Stimulated activated naive CD8-positive, alpha-beta T cell treated with anti-CD3 and anti-CD28 coated beads, Interleukin-15, amount 100 ng/mL, for 72 hours (primary cell): ENCODE results near the gene NOC2L.
"Not testable (repeated sequence)": the region's sequence is repeated elsewhere in the genome, so short reads cannot be mapped to it uniquely, and the experiment has no call there.

Experiments used
- ATAC-seq: fragments of 150-1000 bp; cut with Tn5 transposase; 2 replicates; pipeline ENCODE4 v1.10.0; 2021; ENCODE audit warnings: mild to moderate bottlenecking, moderate library complexity
- DNase-seq, 2 donors: peaks; one replicate each; pipeline ENCODE4 v3.0.0; 2021 to 2022
- H3K27ac Mint-ChIP-seq, 2 donors: one replicate each; pipeline ENCODE4 v1.8.0; 2022; ENCODE audit warnings: mild to moderate bottlenecking in 2 of 2, mixed read lengths in 2 of 2, moderate library complexity in 2 of 2
- H3K27me3 Mint-ChIP-seq: one replicate; pipeline ENCODE4 v1.8.0; 2022; ENCODE audit warnings: mixed read lengths
- H3K4me1 Mint-ChIP-seq: one replicate; pipeline ENCODE4 v1.8.0; 2022; ENCODE audit warnings: mild to moderate bottlenecking, mixed read lengths
- H3K4me3 Mint-ChIP-seq, 2 donors: one replicate each; pipeline ENCODE4 v1.8.0; 2022; ENCODE audit warnings: mild to moderate bottlenecking in 2 of 2, mixed read lengths in 2 of 2, moderate library complexity in 1 of 2
- H3K9me3 Mint-ChIP-seq, 2 donors: one replicate each; pipeline ENCODE4 v1.8.0; 2022; ENCODE audit warnings: mixed read lengths in 2 of 2

NOC2L gene

DNA sequence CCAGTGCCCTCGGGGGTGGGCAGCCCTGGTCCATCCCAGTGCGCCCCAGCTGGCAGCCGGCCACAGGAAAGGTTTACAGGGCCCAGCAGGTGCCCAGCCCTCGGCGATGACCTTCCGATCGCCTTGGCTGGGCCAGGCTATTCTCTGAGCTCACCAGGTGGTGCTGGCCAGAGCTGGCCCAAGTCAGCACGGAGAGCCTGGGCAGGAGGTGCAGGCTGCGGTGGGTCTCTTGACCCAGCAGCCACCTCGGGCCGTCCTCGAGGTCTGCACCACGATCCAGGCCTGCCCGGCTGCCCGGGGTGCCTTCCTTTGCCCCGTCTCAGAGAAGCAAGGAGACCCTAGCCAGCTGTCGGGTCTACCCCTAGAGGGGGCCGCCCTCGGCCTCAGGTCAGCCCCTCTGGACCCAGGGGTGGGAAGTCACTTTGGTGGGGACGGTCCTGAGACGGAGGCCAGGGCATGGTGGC, 22.5 kb upstream of the NOC2L start:
- Mint-ChIP-seq H3K4me3 (no peak overlapping the region), H3K9me3 (peaks cover 0 to 7% of the 10 kb centered on the region in 2 donors), H3K27me3 (peaks cover 46% of the 10 kb centered on the region), H3K27ac (no peak overlapping the region), H3K4me1 (peaks cover 12% of the 10 kb centered on the region)
- DNase-seq (no peak), ATAC-seq (no peak)

DNA sequence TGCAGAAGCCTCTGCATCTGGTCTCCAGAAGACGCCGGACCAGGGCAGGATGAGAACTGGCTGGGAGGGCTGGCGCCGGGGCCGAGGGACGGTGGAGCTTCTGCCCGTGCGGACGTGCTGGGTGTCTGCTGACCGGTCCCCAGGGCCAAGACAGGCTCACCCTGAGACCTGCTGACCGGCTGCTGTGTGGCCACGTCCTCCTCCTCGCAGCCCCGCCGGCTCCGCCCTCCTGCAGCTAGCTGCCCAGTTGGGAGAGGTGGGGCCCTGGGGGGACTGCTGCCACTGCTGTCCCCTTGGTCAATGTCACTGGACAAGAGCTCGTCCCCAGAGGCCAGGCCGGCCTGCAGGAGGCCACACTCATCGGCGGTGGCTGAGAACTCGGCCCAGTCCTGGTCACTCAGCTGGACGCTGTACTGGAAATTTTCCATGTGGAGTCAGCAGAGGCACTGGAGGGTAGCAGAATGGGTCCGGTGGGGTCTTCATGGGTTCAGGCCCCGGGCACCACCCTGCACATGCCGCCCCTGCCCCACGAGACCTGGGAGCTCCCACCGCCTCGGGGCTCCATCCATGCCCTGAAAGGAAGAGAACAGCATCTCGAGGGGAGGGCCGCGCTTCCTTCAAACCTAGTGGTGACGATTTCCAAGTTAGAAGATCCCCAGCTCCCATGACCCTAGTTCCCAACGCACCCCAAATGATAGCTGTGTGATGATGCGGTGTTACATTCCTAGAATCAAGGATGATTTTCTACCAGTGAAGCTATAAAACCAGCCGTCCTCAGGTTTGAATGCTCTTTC, 21.7 kb upstream of the NOC2L start:
- Mint-ChIP-seq H3K4me3 (no peak overlapping the region), H3K27ac (no peak overlapping the region), H3K9me3 (peaks cover 0 to 7% of the 10 kb centered on the region in 2 donors), H3K4me1 (peaks cover 15% of the 10 kb centered on the region), H3K27me3 (peaks cover 43% of the 10 kb centered on the region)
- ATAC-seq, result no peak
- no peak for DNase-seq

DNA sequence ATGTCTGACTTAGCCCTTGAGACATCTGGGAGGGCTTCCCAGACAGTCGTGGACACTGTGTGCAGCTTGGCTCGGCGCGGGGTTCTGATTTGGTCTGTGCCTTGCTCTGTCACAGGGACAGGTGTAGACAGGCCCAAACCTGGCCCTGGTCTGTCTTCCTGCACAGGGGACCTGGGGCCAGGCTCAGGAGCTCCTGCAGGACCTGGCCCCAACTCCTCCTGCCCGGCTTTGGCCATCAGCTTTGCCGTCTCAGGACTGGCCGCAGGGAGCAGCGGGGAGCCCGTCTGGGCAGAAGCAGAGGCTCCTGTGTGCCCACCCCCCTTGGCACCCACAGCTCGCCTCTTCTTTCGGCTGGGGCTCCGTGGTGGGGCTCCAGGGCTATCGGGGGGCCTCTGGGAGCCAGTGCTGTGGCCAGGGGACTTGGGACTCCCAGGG, 21.1 kb upstream of the NOC2L start:
- Mint-ChIP-seq H3K27me3 (peaks cover 43% of the 10 kb centered on the region), H3K27ac (no peak overlapping the region), H3K4me3 (no peak overlapping the region), H3K4me1 (peaks cover 19% of the 10 kb centered on the region), H3K9me3 (peaks cover 0 to 7% of the 10 kb centered on the region in 2 donors)
- DNase-seq (no peak), ATAC-seq (no peak)

DNA sequence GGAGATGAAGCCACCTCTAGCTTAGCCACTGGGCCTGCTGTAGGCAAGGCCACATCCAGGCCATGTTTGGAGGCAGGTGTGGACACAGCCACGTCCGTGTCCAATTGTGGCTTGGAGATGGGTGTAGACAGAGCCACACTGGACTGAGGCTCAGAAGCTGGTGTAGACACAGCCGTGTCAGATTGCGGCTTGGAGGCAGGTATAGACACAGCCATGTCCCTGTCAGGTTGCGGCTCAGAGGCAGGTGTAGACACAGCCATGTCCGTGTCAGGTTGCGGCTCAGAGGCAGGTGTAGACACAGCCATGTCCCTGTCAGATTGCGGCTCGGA, 20.7 kb upstream of the NOC2L start:
- ATAC-seq, result no peak
- Mint-ChIP-seq H3K27me3 (peaks cover 43% of the 10 kb centered on the region), H3K27ac (no peak overlapping the region), H3K9me3 (peaks cover 0 to 7% of the 10 kb centered on the region in 2 donors), H3K4me3 (no peak overlapping the region), H3K4me1 (peaks cover 19% of the 10 kb centered on the region)
- no peak for DNase-seq

DNA sequence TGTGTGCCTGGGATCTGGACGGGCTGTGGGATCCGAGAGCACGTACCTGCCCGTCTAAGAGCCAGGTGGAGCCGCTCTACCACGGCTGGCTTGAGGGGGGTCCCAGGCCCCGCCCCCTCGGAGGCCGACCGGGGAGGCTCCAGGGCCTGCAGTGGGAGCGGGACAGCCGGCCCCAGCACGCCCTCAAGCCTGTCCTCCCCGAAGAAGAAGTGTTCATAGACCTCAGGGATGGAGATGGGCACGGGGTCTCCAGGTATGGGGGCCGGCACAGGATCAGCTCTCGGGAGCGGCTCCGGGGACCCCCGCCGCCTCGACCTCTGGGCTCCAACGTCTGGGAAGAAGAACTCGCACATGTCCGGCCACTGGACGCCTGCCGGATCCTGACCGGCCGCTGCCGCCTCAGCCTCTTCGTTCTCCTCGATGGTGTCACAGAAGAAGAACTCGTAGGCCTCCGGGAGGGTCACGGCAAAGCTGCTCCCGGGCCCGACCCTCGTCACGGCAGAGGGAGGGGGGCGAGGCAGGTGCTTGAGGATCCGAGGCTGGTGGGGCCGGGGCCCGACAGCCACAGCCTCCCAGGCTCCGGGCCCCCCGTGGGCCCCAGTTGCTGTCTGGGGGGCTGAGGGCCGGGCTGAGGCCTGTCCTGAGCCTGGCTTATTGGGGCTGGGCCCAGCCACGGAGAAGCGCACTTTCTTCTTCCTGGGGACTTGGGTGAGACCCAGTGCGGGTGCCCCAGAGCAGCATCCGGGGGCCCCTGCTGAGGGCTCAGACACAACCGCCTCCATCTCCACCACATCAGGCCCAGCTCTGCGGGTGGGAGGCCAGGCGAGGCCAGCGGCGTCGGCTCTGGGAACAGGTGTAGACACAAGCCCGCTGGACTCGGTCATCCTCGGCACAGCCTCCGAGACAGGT, 20.0 kb upstream of the NOC2L start:
- peaks cover 49% of the 10 kb centered on the region for H3K27me3 Mint-ChIP-seq
- DNase-seq, result peak in 1 of 2 donors; percentile 10
- no peak overlapping the region for H3K4me3 Mint-ChIP-seq

DNA sequence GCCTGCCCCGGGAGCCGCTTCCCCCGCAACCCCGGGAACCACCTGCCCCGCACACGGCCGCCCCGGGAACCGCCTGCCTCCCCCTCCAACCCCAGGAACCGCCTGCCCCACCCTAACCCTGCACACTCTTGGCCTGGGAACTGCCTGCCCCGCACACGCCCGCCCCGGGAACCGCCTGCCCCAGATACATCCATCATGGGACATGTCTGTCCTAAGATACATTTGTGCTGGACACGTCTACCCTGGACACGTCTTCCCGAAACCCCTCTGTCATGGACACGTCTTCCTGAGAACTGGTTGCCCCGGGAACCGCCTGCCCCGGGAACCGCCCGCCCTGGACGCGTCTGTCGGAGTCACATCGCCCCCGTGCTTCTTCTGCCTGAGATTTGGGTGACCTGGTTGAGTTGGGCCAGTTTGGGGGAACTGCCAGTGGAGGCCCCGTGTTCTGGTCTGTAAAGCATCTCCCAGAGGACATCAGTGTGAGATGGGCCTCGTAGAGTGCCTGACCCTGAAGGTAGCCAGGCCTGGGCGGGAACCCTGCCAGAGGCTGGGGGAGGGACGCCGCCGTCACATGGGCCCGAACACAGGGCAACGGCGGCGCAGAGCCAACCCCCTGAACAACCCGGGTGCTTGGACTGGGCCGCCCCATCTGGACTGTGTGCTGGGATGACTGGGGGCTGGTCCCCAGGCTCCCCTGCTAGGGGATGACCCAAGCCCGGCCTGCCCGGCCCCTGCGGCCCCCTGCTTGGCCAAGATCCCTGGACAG, 19.2 kb upstream of the NOC2L start:
- no peak for DNase-seq
- Mint-ChIP-seq H3K9me3 (peaks cover 0 to 7% of the 10 kb centered on the region in 2 donors), H3K4me3 (peak overlapping the region in 1 of 2 donors; percentile 34), H3K27me3 (peaks cover 49% of the 10 kb centered on the region), H3K4me1 (peaks cover 13% of the 10 kb centered on the region), H3K27ac (no peak overlapping the region)
- no peak for ATAC-seq

More for the DNA sequence above, 20.0 kb upstream of the NOC2L start:
- Mint-ChIP-seq H3K27ac (no peak overlapping the region), H3K9me3 (peaks cover 0 to 7% of the 10 kb centered on the region in 2 donors), H3K4me1 (peaks cover 19% of the 10 kb centered on the region)
- ATAC-seq, result no peak

DNA sequence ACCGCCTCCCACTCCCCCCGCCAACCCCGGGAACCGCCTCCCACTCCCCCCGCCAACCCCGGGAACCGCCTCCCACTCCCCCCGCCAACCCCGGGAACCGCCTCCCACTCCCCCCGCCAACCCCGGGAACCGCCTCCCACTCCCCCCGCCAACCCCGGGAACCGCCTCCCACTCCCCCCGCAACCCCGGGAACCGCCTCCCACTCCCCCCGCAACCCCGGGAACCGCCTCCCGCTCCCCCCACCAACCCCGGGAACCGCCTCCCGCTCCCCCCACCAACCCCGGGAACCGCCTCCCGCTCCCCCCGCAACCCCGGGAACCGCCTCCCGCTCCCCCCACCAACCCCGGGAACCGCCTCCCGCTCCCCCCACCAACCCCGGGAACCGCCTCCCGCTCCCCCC, 17.7 kb upstream of the NOC2L start:
- not testable (repeated sequence) for H3K9me3 Mint-ChIP-seq, H3K27ac Mint-ChIP-seq, DNase-seq, ATAC-seq, H3K4me3 Mint-ChIP-seq
- peaks cover 13% of the 10 kb centered on the region for H3K4me1 Mint-ChIP-seq
- peaks cover 51% of the 10 kb centered on the region for H3K27me3 Mint-ChIP-seq

DNA sequence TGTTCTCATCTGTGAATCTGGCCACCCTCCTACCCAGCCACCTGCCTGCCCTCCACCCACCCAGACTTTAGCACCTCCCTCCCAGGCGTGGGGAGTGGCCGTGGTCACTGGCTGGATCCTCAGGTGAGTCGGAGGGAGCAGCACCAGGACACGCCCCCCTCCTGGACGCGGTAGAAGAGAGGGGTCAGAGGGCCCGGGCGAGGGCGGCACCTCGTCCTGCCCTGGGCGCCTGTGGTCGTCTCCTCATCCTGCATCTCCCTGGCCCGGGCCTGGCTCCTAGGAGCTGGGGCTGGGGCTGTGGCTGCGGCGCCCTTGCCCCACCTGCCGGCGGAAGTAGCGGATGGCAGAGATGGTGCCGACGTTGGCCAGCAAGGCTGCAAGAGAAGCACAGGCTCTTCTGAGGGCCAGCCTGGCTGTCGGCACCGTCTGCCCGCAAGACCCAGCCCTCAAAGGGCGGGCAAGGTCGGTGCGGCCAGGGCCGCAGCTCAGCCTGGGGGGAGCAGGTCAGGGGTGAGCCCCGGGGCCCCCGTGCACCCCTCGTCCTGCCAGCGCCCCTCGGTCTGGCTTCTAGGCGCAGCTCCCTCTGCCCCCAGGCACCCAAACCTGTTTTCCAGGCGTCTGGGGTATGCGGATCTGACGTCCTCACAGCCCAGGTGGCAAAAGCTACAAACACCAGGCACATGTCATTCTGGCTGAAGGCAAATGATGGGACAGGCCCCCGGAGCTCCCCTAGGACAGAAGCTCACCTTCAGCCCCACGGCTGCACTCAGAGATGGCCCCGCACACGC, 17.0 kb upstream of the NOC2L start:
- Mint-ChIP-seq H3K4me1 (peaks cover 13% of the 10 kb centered on the region), H3K27ac (no peak overlapping the region), H3K27me3 (peaks cover 58% of the 10 kb centered on the region), H3K4me3 (peak overlapping the region; percentile 9 to 29), H3K9me3 (peaks cover 0 to 7% of the 10 kb centered on the region in 2 donors)
- DNase-seq (peak; percentile 70 to 71), ATAC-seq (peak; percentile 81)

DNA sequence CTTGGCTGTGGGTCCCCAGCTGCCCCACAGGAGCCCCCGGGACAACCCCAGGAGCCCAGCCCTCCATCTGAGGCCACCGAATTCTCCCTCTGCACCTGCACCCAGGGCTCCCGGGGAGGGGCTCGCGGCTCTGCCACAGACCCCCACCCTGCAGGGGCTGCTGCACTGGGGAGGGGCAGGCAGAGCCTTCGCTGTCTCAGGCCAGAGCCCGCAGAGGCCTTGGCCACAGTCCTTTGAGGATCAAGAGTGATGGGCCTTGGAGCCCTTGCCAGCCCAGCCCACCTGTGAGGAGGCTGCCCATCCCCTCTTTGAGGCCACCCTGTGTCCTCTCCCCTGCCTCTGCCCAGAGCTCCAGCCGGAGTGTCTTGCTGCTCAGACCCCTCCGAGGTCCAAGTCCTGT, 16.3 kb upstream of the NOC2L start:
- no peak overlapping the region for H3K4me3 Mint-ChIP-seq
- no peak overlapping the region for H3K27ac Mint-ChIP-seq
- DNase-seq (no peak), ATAC-seq (no peak)
- peaks cover 13% of the 10 kb centered on the region for H3K4me1 Mint-ChIP-seq
- H3K9me3 Mint-ChIP-seq, result peaks cover 0 to 7% of the 10 kb centered on the region in 2 donors
- peaks cover 65% of the 10 kb centered on the region for H3K27me3 Mint-ChIP-seq

DNA sequence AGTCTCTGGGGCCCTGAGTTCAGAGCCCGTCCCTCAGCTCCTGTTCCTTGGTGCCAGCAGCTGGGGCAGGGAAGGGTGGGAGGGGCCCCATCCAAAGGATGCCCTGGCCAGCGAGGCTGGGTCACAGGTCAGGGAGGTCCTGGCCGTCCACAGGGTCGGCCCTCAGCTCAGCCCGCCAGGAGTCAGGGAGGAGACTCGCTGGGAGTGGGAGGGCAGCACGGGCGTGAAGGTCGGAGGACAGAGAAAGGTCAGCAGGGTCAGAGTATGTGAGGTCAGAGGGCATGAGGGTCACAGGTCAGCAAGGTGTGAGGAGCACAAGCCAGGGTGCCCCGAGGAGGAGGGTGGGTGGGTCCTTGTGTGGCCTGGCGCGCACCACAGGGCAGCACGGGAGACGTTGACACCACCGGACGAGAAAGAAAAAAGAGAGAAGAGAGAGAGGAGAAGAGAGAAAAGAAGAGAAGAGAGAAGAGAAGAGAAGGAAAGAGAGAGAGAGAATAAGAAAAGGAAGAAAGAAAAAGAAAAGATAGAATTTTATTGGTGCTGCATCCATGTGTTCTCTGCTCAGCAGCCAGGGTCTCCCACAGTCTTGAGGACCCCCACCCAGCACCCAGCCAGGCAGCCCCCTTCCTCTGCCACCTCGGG, 15.8 kb upstream of the NOC2L start:
- H3K4me3 Mint-ChIP-seq, result no peak overlapping the region
- H3K27ac Mint-ChIP-seq, result no peak overlapping the region
- peaks cover 13% of the 10 kb centered on the region for H3K4me1 Mint-ChIP-seq
- ATAC-seq, result no peak
- peaks cover 70% of the 10 kb centered on the region for H3K27me3 Mint-ChIP-seq
- H3K9me3 Mint-ChIP-seq, result peaks cover 0 to 7% of the 10 kb centered on the region in 2 donors
- no peak for DNase-seq

DNA sequence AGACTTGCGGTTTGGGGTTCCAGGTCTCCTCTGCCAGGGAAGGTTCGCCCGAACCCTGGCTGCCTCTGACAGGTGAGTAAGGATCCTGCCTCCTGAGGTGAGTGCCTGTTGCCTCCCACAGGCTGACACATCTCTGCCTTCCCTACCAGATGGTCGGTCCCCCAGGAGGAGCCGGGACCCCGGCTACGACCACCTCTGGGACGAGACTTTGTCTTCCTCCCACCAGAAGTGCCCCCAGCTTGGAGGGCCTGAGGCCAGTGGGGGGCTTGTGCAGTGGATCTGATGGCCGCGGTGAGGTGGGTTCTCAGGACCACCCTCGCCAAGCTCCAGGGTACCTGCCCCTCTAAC, 15.2 kb upstream of the NOC2L start:
- ATAC-seq (no peak), DNase-seq (no peak)
- Mint-ChIP-seq H3K4me1 (peaks cover 13% of the 10 kb centered on the region), H3K27ac (no peak overlapping the region), H3K4me3 (no peak overlapping the region), H3K27me3 (peaks cover 76% of the 10 kb centered on the region), H3K9me3 (peaks cover 0 to 7% of the 10 kb centered on the region in 2 donors)

DNA sequence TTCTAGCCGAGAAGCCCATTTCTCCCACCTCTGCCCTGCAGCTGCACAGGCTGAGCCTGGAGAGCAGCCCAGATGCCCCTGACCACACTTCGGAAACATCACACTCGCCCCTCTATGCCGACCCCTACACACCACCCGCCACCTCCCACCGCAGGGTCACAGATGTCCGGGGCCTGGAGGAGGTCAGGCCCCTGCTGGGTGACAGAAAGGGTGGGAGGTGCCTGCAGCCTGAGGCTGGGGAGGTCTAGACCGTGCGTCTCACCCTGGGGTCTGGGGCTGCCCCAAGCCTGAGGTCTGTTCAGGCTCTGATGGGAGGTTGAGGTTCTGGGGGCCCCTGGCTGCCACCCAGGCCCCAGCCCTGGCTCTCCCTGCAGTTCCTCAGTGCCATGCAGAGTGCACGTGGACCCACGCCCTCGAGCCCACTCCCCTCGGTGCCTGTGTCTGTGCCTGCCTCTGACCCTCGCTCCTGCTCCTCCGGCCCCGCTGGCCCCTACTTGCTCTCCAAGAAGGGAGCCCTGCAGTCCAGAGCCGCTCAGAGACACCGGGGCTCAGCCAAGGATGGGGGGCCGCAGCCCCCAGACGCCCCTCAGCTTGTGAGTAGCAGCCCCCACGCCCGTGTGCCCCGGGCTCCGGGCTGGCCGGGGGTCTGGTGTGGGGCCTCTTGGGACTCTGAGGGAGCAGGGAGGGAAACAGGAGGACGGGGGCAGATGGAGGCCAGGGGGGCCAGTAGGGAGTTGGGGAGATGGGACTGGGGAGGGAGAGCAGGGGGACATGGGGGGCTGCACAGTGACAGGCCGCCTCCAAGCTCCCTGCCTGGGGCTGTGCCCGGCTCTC, 14.6 kb upstream of the NOC2L start:
- no peak for ATAC-seq
- H3K4me1 Mint-ChIP-seq, result peaks cover 13% of the 10 kb centered on the region
- peaks cover 82% of the 10 kb centered on the region for H3K27me3 Mint-ChIP-seq
- no peak overlapping the region for H3K4me3 Mint-ChIP-seq
- H3K9me3 Mint-ChIP-seq, result peaks cover 0 to 7% of the 10 kb centered on the region in 2 donors
- no peak overlapping the region for H3K27ac Mint-ChIP-seq
- DNase-seq, result no peak

DNA sequence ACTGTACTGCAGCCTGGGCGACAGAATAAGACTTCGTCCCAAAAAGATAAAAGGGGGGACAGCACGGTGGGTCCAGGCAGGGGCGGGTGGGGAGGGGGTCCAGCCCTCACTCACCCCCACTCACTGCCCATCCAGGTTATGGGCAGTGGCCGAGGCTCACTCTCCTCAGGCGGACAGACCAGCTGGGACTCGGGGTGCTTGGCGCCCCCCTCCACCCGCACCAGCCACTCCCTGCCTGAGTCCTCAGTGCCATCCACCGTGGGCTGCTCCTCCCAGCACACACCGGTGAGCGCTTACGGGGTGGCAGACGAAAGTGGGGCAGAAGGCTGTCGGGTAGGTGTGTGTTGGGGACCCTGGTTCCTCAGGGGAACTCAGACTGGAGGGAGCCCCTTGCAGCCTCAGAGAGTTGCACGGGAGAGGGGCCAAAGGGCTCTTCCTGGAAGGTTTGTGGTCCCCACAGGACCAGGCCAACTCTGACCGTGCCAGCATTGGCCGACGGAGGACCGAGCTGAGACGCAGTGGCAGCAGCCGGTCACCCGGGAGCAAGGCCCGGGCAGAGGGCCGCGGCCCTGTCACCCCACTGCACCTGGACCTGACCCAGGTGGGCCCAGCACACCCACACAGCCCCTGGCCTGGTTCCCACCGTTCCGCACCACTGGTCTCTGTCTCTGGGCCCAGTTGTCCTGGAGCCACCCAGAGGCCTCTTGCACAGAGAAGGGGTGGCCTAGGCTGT, 13.8 kb upstream of the NOC2L start:
- no peak for DNase-seq
- no peak overlapping the region for H3K27ac Mint-ChIP-seq
- peaks cover 0 to under 1% of the 10 kb centered on the region in 2 donors for H3K9me3 Mint-ChIP-seq
- H3K4me3 Mint-ChIP-seq, result no peak overlapping the region
- H3K4me1 Mint-ChIP-seq, result peaks cover 8% of the 10 kb centered on the region
- H3K27me3 Mint-ChIP-seq, result peaks cover 82% of the 10 kb centered on the region
- ATAC-seq, result no peak
